SK-N-SH treated with all-trans-retinoic acid at 6 μM for 48 hours (cell line): ENCODE results near the gene ARHGAP18.

Source experiments
- ATAC-seq: fragments of 200-7000 bp; cut with Tn5 transposase; 3 replicates; pipeline ENCODE4 v1.9.1; 2020; ENCODE audit warnings: mild to moderate bottlenecking, moderate library complexity
- ARNTL ChIP-seq: fragments of 450-650 bp; formaldehyde crosslinking; IDR thresholded peaks from 2 replicates; pipeline ENCODE4 v1.5.0; 2020; ENCODE audit warnings: low read depth, mild to moderate bottlenecking, moderate library complexity, borderline replicate concordance
- CSDC2 ChIP-seq: fragments of 250-450 bp; sonication (Bioruptor Pico); IDR thresholded peaks from 2 replicates; pipeline ENCODE4 v1.5.0; 2020; ENCODE audit warnings: mild to moderate bottlenecking, moderate library complexity
- ESRRG ChIP-seq: fragments of 250-450 bp; sonication (Bioruptor Pico); IDR thresholded peaks from 2 replicates; pipeline ENCODE4 v1.6.1; 2021; ENCODE audit warnings: mild to moderate bottlenecking
- GLIS3 ChIP-seq: fragments of 250-450 bp; sonication (Bioruptor Pico); IDR thresholded peaks from 2 replicates; pipeline ENCODE4 v1.5.0; 2020; ENCODE audit warnings: mild to moderate bottlenecking, moderate library complexity
- ISL1 ChIP-seq: fragments of 250-450 bp; sonication (Bioruptor Pico); IDR thresholded peaks from 2 replicates; pipeline ENCODE4 v2.1.2; 2022; ENCODE audit warnings: mild to moderate bottlenecking, moderate library complexity
- OSR1 ChIP-seq: fragments of 250-450 bp; sonication (Bioruptor Pico); IDR thresholded peaks from 2 replicates; pipeline ENCODE4 v1.8.0; 2022; ENCODE audit warnings: moderate library complexity, mild to moderate bottlenecking, inconsistent platforms
- PATZ1 ChIP-seq: fragments of 250-450 bp; sonication (Bioruptor Pico); IDR thresholded peaks from 2 replicates; pipeline ENCODE4 v1.8.0; 2020; ENCODE audit warnings: mild to moderate bottlenecking, moderate library complexity, borderline replicate concordance
- PPARA ChIP-seq: fragments of 250-450 bp; sonication (Bioruptor Pico); IDR thresholded peaks from 2 replicates; pipeline ENCODE4 v1.5.0; 2020; ENCODE audit warnings: mild to moderate bottlenecking, borderline replicate concordance
- SNAI2 ChIP-seq: fragments of 250-450 bp; sonication (Bioruptor Pico); IDR thresholded peaks from 2 replicates; pipeline ENCODE4 v1.5.0; 2020; ENCODE audit warnings: mild to moderate bottlenecking, moderate library complexity
- TCF4 ChIP-seq: fragments of 250-450 bp; sonication (Bioruptor Pico); IDR thresholded peaks from 2 replicates; pipeline ENCODE4 v1.8.0; 2021; ENCODE audit warnings: mild to moderate bottlenecking, moderate library complexity, borderline replicate concordance
- TOX ChIP-seq: fragments of 250-450 bp; sonication (Bioruptor Pico); IDR thresholded peaks from 2 replicates; pipeline ENCODE4 v1.8.0; 2021; ENCODE audit warnings: mild to moderate bottlenecking, moderate library complexity, borderline replicate concordance
- ZC3H10 ChIP-seq: fragments of 250-450 bp; sonication (Bioruptor Pico); IDR thresholded peaks from 2 replicates; pipeline ENCODE4 v1.5.1; 2021; ENCODE audit warnings: mild to moderate bottlenecking, moderate library complexity
- ZFP30 ChIP-seq: fragments of 450-650 bp; formaldehyde crosslinking; IDR thresholded peaks from 2 replicates; pipeline ENCODE4 v1.5.0; 2022; ENCODE audit warnings: mild to moderate bottlenecking, moderate library complexity
- ZNF565 ChIP-seq: fragments of 450-650 bp; formaldehyde crosslinking; conservative IDR thresholded peaks from 2 replicates; pipeline ENCODE4 v1.5.0; 2020; ENCODE audit warnings: low read depth, mild to moderate bottlenecking, moderate library complexity
- ZNF70 ChIP-seq: fragments of 450-650 bp; formaldehyde crosslinking; IDR thresholded peaks from 2 replicates; pipeline ENCODE4 v1.5.0; 2020; ENCODE audit warnings: mild to moderate bottlenecking, moderate library complexity
- ZNF8 ChIP-seq: fragments of 450-650 bp; formaldehyde crosslinking; IDR thresholded peaks from 2 replicates; pipeline ENCODE4 v1.5.0; 2020; ENCODE audit warnings: mild to moderate bottlenecking, moderate library complexity
- TF ChIP-seq, protein P1 (sequence below): fragments of 250-450 bp; sonication (Bioruptor Pico); IDR thresholded peaks from 2 replicates; pipeline ENCODE4 v1.5.1; 2020; ENCODE audit warnings: low read depth, mild to moderate bottlenecking, moderate library complexity

The ARHGAP18 gene

GRCh38 chr6:129647044-129647443, 62.9 kb downstream of the ARHGAP18 start (continued):
- TF ChIP-seq OSR1 (CRISPR knock-in tag) (no peak), ARNTL (CRISPR knock-in tag) (no peak), PPARA (CRISPR knock-in tag) (no peak), ESRRG (CRISPR knock-in tag) (no peak), TCF4 (CRISPR knock-in tag) (no peak), GLIS3 (no peak)

- TF ChIP-seq, protein P1, sequence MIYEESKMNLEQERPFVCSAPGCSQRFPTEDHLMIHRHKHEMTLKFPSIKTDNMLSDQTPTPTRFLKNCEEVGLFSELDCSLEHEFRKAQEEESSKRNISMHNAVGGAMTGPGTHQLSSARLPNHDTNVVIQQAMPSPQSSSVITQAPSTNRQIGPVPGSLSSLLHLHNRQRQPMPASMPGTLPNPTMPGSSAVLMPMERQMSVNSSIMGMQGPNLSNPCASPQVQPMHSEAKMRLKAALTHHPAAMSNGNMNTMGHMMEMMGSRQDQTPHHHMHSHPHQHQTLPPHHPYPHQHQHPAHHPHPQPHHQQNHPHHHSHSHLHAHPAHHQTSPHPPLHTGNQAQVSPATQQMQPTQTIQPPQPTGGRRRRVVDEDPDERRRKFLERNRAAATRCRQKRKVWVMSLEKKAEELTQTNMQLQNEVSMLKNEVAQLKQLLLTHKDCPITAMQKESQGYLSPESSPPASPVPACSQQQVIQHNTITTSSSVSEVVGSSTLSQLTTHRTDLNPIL (CRISPR knock-in tag) = no peak
- no peak for TF ChIP-seq CSDC2
- TF ChIP-seq ISL1 (CRISPR knock-in tag) = 0 out of 2 replicates have a peak, but pooled peaks have one; percentile 5
- ATAC-seq = peak; percentile 56
These were observed 63.3 kb downstream of the ARHGAP18 start for GRCh38 chr6:129646642-129647041.

GRCh38 chr6:129645830-129646579, 64.0 kb downstream of the ARHGAP18 start:
- no peak for TF ChIP-seq ZNF8 (CRISPR knock-in tag)
- 0 out of 2 replicates have a peak, but pooled peaks have one; percentile 1 for TF ChIP-seq ISL1 (CRISPR knock-in tag)
- TF ChIP-seq, all 23 proteins: peak for 1
- no peak; the same call in 2 of the 3 replicates for ATAC-seq

DNA sequence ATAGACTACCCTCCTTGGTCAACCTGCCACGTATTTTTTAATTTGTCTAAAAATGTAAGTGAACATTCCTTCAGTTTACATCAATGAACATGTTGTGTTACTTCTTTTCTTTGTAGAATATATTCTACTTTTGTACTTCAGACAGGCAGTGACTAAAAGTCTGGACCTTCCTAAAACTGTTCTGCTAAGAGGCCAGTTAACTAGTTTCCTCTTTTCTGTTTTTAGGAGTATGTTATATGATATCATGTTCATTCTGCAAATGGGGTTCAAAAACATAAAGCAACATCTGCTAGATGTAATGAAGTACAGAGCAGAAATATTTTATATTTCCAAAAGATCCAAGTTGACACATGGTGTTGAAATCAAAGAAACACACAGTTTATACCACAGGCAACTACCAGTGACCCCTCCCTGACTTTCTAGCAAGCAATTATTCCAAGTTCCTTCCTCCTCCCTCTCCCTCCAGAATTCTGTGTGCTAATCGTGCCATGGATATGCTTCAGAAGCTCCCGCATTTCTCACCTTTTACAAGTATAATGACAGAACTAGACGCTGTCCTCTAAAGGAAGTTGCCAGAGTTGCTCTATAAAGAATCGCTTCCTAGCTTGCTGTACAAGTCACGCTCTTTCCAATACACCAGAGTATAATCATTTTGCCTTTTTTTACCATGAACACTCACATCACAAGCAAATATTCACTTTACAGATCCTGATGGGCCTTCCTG, 64.7 kb downstream of the ARHGAP18 start:
- peak; percentile 9 for ATAC-seq
- TF ChIP-seq ZNF565 (CRISPR knock-in tag) (no peak), ZFP30 (CRISPR knock-in tag) (no peak), ZNF8 (CRISPR knock-in tag) (no peak), TOX (CRISPR knock-in tag) (no peak), ZC3H10 (no peak), PATZ1 (CRISPR knock-in tag) (no peak), SNAI2 (CRISPR knock-in tag) (no peak)

- ATAC-seq = peak; percentile 11; the same call in 2 of the 3 replicates
- TF ChIP-seq ISL1 (CRISPR knock-in tag) = peak; percentile 91
- no peak for TF ChIP-seq ESRRG (CRISPR knock-in tag)
These were observed 65.4 kb downstream of the ARHGAP18 start for GRCh38 chr6:129644567-129645015.

DNA sequence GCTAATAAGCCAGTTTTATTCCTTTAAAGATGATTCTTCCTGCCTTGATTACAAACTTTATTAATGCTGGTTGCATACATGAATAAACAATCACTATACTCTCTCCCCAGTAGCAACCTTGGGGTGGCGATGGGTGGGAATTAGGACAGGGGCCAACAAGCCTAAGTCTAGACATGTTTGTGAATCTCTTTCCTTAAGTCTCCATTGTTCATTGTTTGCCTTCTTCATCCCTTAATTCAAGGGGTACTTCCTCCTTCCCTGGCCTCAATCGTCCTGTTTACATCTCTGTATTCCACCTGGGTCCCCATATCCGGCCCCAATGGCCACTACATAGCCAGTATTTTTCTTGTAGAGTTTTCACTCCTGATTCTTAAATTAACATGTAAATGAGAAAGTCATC, 66.0 kb downstream of the ARHGAP18 start:
- ATAC-seq = no peak
- TF ChIP-seq ZNF70 (CRISPR knock-in tag) (no peak), PATZ1 (CRISPR knock-in tag) (no peak), ZNF565 (CRISPR knock-in tag) (no peak), ESRRG (CRISPR knock-in tag) (no peak), PPARA (CRISPR knock-in tag) (no peak), SNAI2 (CRISPR knock-in tag) (no peak), ARNTL (CRISPR knock-in tag) (no peak), TOX (CRISPR knock-in tag) (no peak), OSR1 (CRISPR knock-in tag) (no peak)
